ENCODE results near the gene ENDOU.
A peak's percentile ranks its signal among the peaks of the same experiment; 100 is the strongest.

ENDOU gene

DNA sequence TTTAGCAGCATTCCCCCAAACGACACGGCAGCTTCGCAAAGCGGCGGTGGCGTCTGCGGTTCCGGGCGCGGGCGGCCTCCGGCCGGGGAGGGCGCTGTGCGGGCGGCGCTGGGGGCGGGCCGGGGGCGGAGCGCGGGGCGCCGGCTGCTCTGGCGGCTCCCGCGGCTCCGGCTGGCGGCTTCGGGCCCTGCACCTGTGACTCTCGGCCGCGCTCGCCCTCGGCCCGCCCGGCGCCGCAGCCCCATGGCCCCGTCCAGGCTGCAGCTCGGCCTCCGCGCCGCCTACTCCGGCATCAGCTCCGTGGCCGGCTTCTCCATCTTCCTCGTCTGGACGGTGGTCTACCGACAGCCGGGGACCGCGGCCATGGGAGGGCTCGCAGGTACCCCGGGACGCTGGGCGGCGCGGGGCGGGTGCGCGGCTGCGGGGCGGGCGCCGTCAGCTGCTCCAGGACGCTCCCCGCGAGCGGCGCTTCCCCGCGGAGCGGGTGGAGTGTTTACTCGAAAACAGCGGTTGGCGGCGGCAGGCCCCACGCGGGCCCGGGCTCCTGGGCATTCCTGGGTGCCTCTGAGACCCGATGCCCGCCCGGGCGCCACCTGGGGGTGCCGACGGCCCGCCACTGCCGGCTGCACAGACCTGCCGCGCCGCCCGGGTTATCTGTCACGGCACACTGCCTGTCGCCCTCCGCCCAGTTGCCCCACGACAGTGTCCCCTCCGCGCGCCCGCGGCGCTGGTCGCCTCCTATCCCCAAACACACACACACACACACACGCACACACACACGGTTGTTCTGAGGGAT is 48.0 kb upstream of the ENDOU start, which contains the start of gene SLC48A1:
Gene SLC48A1, plus strand, starts transcription at position 177 of the 796 bp plus-strand sequence. Its CDS starts 67 bp downstream, at position 244.
- H3K9ac ChIP-seq (ENCODE audit: low read depth, low read length, poor library complexity, severe bottlenecking), result peak within 1 kb of the TSS; percentile 73
- H3K4me1 ChIP-seq (ENCODE audit: insufficient read depth, low read length, poor library complexity, severe bottlenecking), result peaks cover 46% of the 10 kb centered on the region
- no peaks in the 10 kb centered on the region for H3F3A ChIP-seq (ENCODE audit: low read depth)
- H4K20me1 ChIP-seq (ENCODE audit: insufficient read depth, low read length, poor library complexity, severe bottlenecking), result no peaks in the 10 kb centered on the region
- peaks cover 10% of the 10 kb centered on the region for H3K79me2 ChIP-seq (ENCODE audit: insufficient read depth, low read length)
- no peaks in the 10 kb centered on the region for H3K27me3 ChIP-seq (ENCODE audit: insufficient read depth, low read length, poor library complexity, severe bottlenecking)
- peak within 1 kb of the TSS; percentile 92 for H3K4me2 ChIP-seq (ENCODE audit: low read depth, low read length, poor library complexity, severe bottlenecking)
- H3K36me3 ChIP-seq (ENCODE audit: insufficient read depth, low read length), result no peaks in the 10 kb centered on the region
- TF ChIP-seq, protein P1, sequence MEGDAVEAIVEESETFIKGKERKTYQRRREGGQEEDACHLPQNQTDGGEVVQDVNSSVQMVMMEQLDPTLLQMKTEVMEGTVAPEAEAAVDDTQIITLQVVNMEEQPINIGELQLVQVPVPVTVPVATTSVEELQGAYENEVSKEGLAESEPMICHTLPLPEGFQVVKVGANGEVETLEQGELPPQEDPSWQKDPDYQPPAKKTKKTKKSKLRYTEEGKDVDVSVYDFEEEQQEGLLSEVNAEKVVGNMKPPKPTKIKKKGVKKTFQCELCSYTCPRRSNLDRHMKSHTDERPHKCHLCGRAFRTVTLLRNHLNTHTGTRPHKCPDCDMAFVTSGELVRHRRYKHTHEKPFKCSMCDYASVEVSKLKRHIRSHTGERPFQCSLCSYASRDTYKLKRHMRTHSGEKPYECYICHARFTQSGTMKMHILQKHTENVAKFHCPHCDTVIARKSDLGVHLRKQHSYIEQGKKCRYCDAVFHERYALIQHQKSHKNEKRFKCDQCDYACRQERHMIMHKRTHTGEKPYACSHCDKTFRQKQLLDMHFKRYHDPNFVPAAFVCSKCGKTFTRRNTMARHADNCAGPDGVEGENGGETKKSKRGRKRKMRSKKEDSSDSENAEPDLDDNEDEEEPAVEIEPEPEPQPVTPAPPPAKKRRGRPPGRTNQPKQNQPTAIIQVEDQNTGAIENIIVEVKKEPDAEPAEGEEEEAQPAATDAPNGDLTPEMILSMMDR (conservative IDR thresholded peaks at IDR 0.05; ENCODE audit: low read length), result peak; percentile 21; the same call in 1 of the 2 replicates
- TF ChIP-seq EZH2phosphoT487 (IDR thresholded peaks at IDR 0.05; ENCODE audit: borderline replicate concordance), result no peak
- peak within 1 kb of the TSS; percentile 91 for H2AFZ ChIP-seq (ENCODE audit: low read length)
- H3K9me3 ChIP-seq (ENCODE audit: insufficient read depth, low read depth, low read length), result no peaks in the 10 kb centered on the region
- H3K4me3 ChIP-seq (ENCODE audit: low read length, poor library complexity, severe bottlenecking), result peak within 1 kb of the TSS; percentile 80
- no peaks in the 10 kb centered on the region for H3K9me2 ChIP-seq (replicated peaks; ENCODE audit: low read depth, low read length)

DNA sequence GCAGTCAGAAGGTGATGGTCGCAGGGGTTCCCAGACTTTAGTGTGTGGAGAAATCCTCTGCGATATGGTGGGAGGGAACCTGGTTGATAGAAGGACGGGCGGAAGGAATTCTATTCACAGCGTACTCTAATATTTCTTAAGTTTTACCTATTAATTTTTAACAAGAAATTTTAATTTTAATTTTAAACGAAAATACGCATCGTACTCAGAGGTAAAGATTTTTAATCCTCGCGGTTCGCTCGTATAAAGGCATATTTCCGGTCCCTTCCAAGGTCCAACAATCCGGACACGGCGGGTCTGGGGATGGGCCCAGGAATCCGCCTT is 47.4 kb upstream of the ENDOU start:
- no peaks in the 10 kb centered on the region for H3K9me3 ChIP-seq (ENCODE audit: insufficient read depth, low read depth, low read length)
- H3K4me3 ChIP-seq (ENCODE audit: low read length, poor library complexity, severe bottlenecking), result peak overlapping the region; percentile 80
- peaks cover 10% of the 10 kb centered on the region for H3K79me2 ChIP-seq (ENCODE audit: insufficient read depth, low read length)
- H3K4me1 ChIP-seq (ENCODE audit: insufficient read depth, low read length, poor library complexity, severe bottlenecking), result peaks cover 41% of the 10 kb centered on the region
- H3K9me2 ChIP-seq (replicated peaks; ENCODE audit: low read depth, low read length), result no peaks in the 10 kb centered on the region
- H4K20me1 ChIP-seq (ENCODE audit: insufficient read depth, low read length, poor library complexity, severe bottlenecking), result no peaks in the 10 kb centered on the region
- H2AFZ ChIP-seq (ENCODE audit: low read length), result peak overlapping the region; percentile 37; the same call in 1 of the 2 replicates
- H3K9ac ChIP-seq (ENCODE audit: low read depth, low read length, poor library complexity, severe bottlenecking), result peak overlapping the region; percentile 47
- TF ChIP-seq EZH2phosphoT487 (IDR thresholded peaks at IDR 0.05; ENCODE audit: borderline replicate concordance), result no peak
- TF ChIP-seq, protein P1 (conservative IDR thresholded peaks at IDR 0.05; ENCODE audit: low read length), result 0 out of 2 replicates have a peak, but pooled peaks have one; percentile 25
- H3F3A ChIP-seq (ENCODE audit: low read depth), result no peaks in the 10 kb centered on the region
- peak overlapping the region; percentile 92 for H3K4me2 ChIP-seq (ENCODE audit: low read depth, low read length, poor library complexity, severe bottlenecking)
- no peaks in the 10 kb centered on the region for H3K36me3 ChIP-seq (ENCODE audit: insufficient read depth, low read length)
- no peaks in the 10 kb centered on the region for H3K27me3 ChIP-seq (ENCODE audit: insufficient read depth, low read length, poor library complexity, severe bottlenecking)

DNA sequence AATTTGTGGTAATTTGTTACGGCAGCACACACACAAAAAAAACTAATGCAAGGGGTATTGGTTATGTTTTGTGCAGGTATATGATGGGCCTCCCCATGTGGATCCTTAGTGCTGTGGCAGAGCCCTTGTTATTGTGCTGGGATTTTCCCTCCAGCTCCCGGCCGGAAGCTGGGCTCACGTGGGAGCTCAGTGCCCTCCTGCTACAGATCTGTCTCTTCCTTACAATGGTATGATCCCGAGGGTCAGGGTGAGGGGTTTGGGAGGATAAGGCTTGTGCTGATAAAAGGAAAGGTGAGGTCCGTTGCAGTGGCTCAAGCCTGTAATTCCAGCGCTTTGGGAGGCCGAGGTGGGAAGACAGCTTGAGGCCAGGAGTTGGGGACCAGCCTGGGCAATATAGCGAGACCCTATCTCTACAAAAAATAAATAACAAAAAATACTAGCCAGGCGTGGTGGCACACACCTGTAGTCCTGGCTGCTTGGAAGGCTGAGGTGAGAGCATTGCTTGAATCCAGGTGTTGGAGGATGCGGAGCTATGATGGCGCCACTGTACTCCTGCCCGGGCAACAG is 46.9 kb upstream of the ENDOU start:
- peaks cover 36% of the 10 kb centered on the region for H3K4me1 ChIP-seq (ENCODE audit: insufficient read depth, low read length, poor library complexity, severe bottlenecking)
- no peaks in the 10 kb centered on the region for H3K9me3 ChIP-seq (ENCODE audit: insufficient read depth, low read depth, low read length)
- no peaks in the 10 kb centered on the region for H4K20me1 ChIP-seq (ENCODE audit: insufficient read depth, low read length, poor library complexity, severe bottlenecking)
- peak overlapping the region; percentile 92 for H3K4me2 ChIP-seq (ENCODE audit: low read depth, low read length, poor library complexity, severe bottlenecking)
- no peaks in the 10 kb centered on the region for H3K27me3 ChIP-seq (ENCODE audit: insufficient read depth, low read length, poor library complexity, severe bottlenecking)
- H3F3A ChIP-seq (ENCODE audit: low read depth), result no peaks in the 10 kb centered on the region
- TF ChIP-seq, protein P1 (conservative IDR thresholded peaks at IDR 0.05; ENCODE audit: low read length), result no peak
- TF ChIP-seq EZH2phosphoT487 (IDR thresholded peaks at IDR 0.05; ENCODE audit: borderline replicate concordance), result no peak
- no peak overlapping the region for H2AFZ ChIP-seq (ENCODE audit: low read length)
- H3K36me3 ChIP-seq (ENCODE audit: insufficient read depth, low read length), result no peaks in the 10 kb centered on the region
- peaks cover 10% of the 10 kb centered on the region for H3K79me2 ChIP-seq (ENCODE audit: insufficient read depth, low read length)
- peak overlapping the region; percentile 47 for H3K9ac ChIP-seq (ENCODE audit: low read depth, low read length, poor library complexity, severe bottlenecking)
- no peaks in the 10 kb centered on the region for H3K9me2 ChIP-seq (replicated peaks; ENCODE audit: low read depth, low read length)
- H3K4me3 ChIP-seq (ENCODE audit: low read length, poor library complexity, severe bottlenecking), result peak overlapping the region; percentile 80
